Hepatocyte (in vitro differentiated cells): ENCODE results near the gene LPP. TPM values are rescaled to one million over a fixed set of nuclear protein-coding genes. Genes with fewer than 3 reads are reported as not detected.

Experiments used
- DNase-seq: peaks from one replicate; pipeline ENCODE4 v3.0.0-alpha.2; 2016; ENCODE audit warnings: low spot score
- H2AFZ ChIP-seq: fragments of 200-600 bp; sonication (generic); 2 replicates; pipeline ENCODE4 v1.6.0; 2016; ENCODE audit warnings: antibody characterized with exemption, mild to moderate bottlenecking
- H3K27ac ChIP-seq: fragments of 200-600 bp; sonication (generic); 2 replicates; pipeline ENCODE4 v1.5.1; 2016; ENCODE audit warnings: mild to moderate bottlenecking
- H3K27me3 ChIP-seq: fragments of 200-600 bp; sonication (generic); 2 replicates; pipeline ENCODE4 v1.6.1; 2016
- H3K36me3 ChIP-seq: fragments of 200-600 bp; sonication (generic); replicated peaks from 2 replicates; pipeline ENCODE4 v1.5.1; 2016; ENCODE audit warnings: low read depth; ENCODE audit not compliant: insufficient read depth
- H3K4me1 ChIP-seq: fragments of 200-600 bp; sonication (generic); 2 replicates; pipeline ENCODE4 v1.5.1; 2016; ENCODE audit warnings: mild to moderate bottlenecking, moderate library complexity; ENCODE audit not compliant: insufficient read depth
- H3K4me2 ChIP-seq: fragments of 200-600 bp; sonication (generic); 2 replicates; pipeline ENCODE4 v1.6.0; 2016
- H3K4me3 ChIP-seq: fragments of 200-600 bp; sonication (generic); 2 replicates; pipeline ENCODE4 v1.5.1; 2016; ENCODE audit warnings: mild to moderate bottlenecking
- H3K79me2 ChIP-seq: fragments of 200-600 bp; sonication (generic); 2 replicates; pipeline ENCODE4 v1.6.0; 2017; ENCODE audit warnings: mild to moderate bottlenecking
- H3K9me2 ChIP-seq: fragments of 200-600 bp; sonication (generic); replicated peaks from 2 replicates; pipeline ENCODE4 v1.6.0; 2017; ENCODE audit warnings: mild to moderate bottlenecking; ENCODE audit not compliant: insufficient read depth
- H3K9me3 ChIP-seq: fragments of 200-600 bp; sonication (generic); 2 replicates; pipeline ENCODE4 v1.5.1; 2016; ENCODE audit warnings: low read depth, mild to moderate bottlenecking
- H4K20me1 ChIP-seq: fragments of 200-600 bp; sonication (generic); 2 replicates; pipeline ENCODE4 v1.6.0; 2016; ENCODE audit warnings: mild to moderate bottlenecking; ENCODE audit not compliant: insufficient read depth, poor library complexity, severe bottlenecking
- CTCF ChIP-seq: fragments of 200-600 bp; sonication (generic); IDR thresholded peaks from 2 replicates; pipeline ENCODE4 v1.5.1; 2016; ENCODE audit warnings: antibody characterized with exemption, mild to moderate bottlenecking; ENCODE audit not compliant: poor library complexity
- EZH2 ChIP-seq: fragments of 200-600 bp; sonication (generic); IDR thresholded peaks from 2 replicates; pipeline ENCODE4 v1.6.1; 2016; ENCODE audit warnings: antibody characterized with exemption, mild to moderate bottlenecking, borderline replicate concordance
- EZH2phosphoT487 ChIP-seq: fragments of 200-600 bp; sonication (generic); IDR thresholded peaks from one replicate; pipeline ENCODE4 v1.6.1; 2018; ENCODE audit warnings: antibody characterized with exemption, mild to moderate bottlenecking, low read depth, moderate library complexity; ENCODE audit not compliant: unreplicated experiment, severe bottlenecking
- WGBS: methylation state at CpG from one replicate; pipeline ENCODE4 v1.1.6; 2016; ENCODE audit warnings: low lambda C conversion rate; ENCODE audit errors: missing lambda C conversion rate; 5-methylcytosine and 5-hydroxymethylcytosine counted together
- polyA plus RNA-seq: library from polyadenylated mRNA; unstranded; fragments of >200 nt; fragmentation: Nextera tagmentation; extraction: Ambion mirVana; gene quantifications from 2 replicates; pipeline ENCODE4 v1.2.1, GENCODE V29; 2016
- total RNA-seq: library from RNA; depleted of rRNA; stranded (reverse); fragments of >200 nt; gene quantifications from 2 replicates; pipeline ENCODE4 v1.2.3, GENCODE V29; 2014

Gene LPP
- total and polyA plus RNA-seq, 2 experiments from 2014 or later, result 53.2 to 73.8 TPM

- whole genome bisulfite sequencing, result 96% methylated on average over 3 of the region's 3 CpGs
- Histone ChIP-seq H3K79me2 (peaks cover 91% of the 10 kb centered on the region), H3K4me3 (no peak overlapping the region), H3K27ac (no peak overlapping the region), H3K9me2 (no peaks in the 10 kb centered on the region), H3K4me1 (no peaks in the 10 kb centered on the region), H4K20me1 (no peaks in the 10 kb centered on the region), H2AFZ (no peak overlapping the region), H3K27me3 (no peaks in the 10 kb centered on the region), H3K36me3 (no peaks in the 10 kb centered on the region), H3K4me2 (no peak overlapping the region), H3K9me3 (no peaks in the 10 kb centered on the region)
- no peak for TF ChIP-seq EZH2phosphoT487
- no peak for TF ChIP-seq CTCF
- TF ChIP-seq EZH2, result no peak
- no peak for DNase-seq
Measured at GRCh38 chr3:188276375-188276774, 122.4 kb downstream of the LPP start.

- peaks cover 16% of the 10 kb centered on the region for H3K4me1 ChIP-seq
- no peak overlapping the region for H3K27ac ChIP-seq
- H2AFZ ChIP-seq, result no peak overlapping the region
- H3K9me2 ChIP-seq, result no peaks in the 10 kb centered on the region
- no peak overlapping the region for H3K4me2 ChIP-seq
- H3K27me3 ChIP-seq, result no peaks in the 10 kb centered on the region
- H3K79me2 ChIP-seq, result peaks cover 79% of the 10 kb centered on the region
- WGBS, result 59% methylated on average over 6 of the region's 6 CpGs
- no peaks in the 10 kb centered on the region for H3K9me3 ChIP-seq
- H3K36me3 ChIP-seq, result no peaks in the 10 kb centered on the region
- no peaks in the 10 kb centered on the region for H4K20me1 ChIP-seq
- DNase-seq, result no peak
- H3K4me3 ChIP-seq, result no peak overlapping the region
- TF ChIP-seq EZH2phosphoT487 (no peak), EZH2 (no peak), CTCF (no peak)
Measured at GRCh38 chr3:188278717-188279324, 124.9 kb downstream of the LPP start.

- no peak for DNase-seq
- no peaks in the 10 kb centered on the region for H3K9me3 ChIP-seq
- H3K4me2 ChIP-seq, result no peak overlapping the region
- 73% methylated on average over 7 of the region's 7 CpGs for whole genome bisulfite sequencing
- no peak overlapping the region for H3K4me3 ChIP-seq
- peaks cover 81% of the 10 kb centered on the region for H3K79me2 ChIP-seq
- no peak overlapping the region for H2AFZ ChIP-seq
- H3K27me3 ChIP-seq, result no peaks in the 10 kb centered on the region
- H3K27ac ChIP-seq, result no peak overlapping the region
- no peaks in the 10 kb centered on the region for H4K20me1 ChIP-seq
- TF ChIP-seq CTCF, result no peak
- TF ChIP-seq EZH2phosphoT487, result no peak
- TF ChIP-seq EZH2, result no peak
- no peaks in the 10 kb centered on the region for H3K9me2 ChIP-seq
- H3K4me1 ChIP-seq, result peaks cover 16% of the 10 kb centered on the region
- H3K36me3 ChIP-seq, result no peaks in the 10 kb centered on the region
Measured at GRCh38 chr3:188279502-188280335, 125.8 kb downstream of the LPP start.
